Measurements from ENCODE around the gene SORBS2.
A peak's percentile ranks its signal among the peaks of the same experiment; 100 is the strongest.

SORBS2 gene

DNA sequence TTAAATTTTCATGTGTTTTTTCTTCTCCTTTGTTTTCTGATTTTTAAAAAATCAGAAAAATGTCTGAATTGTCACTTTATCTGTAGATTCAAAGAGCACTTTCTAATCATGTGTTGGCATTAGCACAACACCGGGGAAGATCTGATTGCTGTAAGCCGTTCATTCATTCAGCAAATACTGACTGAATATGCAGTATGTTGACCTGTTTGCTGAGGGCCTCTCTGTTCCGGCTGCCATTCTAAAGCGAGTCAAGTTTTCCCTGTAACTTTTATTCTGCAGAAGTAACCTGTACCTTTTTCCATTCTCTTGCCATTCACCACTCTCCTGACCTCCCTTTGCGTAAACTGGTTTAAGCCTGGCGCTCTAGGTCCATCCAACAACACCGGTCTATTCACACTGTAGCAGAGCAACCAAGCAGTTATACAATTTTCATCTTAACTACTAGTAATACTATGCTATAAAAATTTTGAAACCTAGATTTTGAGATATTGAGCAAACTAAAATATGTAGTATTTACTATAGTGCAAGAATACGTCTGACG is 6.7 kb downstream of the SORBS2 start:
- DNase-seq (ENCODE audit: low spot score), result no peak

GRCh38 chr4:185803022-185803421 is 9.0 kb downstream of the SORBS2 start:
- no peak for DNase-seq (ENCODE audit: low spot score)

GRCh38 chr4:185801471-185801870 is 10.5 kb downstream of the SORBS2 start:
- DNase-seq (ENCODE audit: low spot score), result no peak

- DNase-seq (ENCODE audit: low spot score), result no peak
These were observed 11.6 kb downstream of the SORBS2 start for GRCh38 chr4:185800266-185800945.

DNA sequence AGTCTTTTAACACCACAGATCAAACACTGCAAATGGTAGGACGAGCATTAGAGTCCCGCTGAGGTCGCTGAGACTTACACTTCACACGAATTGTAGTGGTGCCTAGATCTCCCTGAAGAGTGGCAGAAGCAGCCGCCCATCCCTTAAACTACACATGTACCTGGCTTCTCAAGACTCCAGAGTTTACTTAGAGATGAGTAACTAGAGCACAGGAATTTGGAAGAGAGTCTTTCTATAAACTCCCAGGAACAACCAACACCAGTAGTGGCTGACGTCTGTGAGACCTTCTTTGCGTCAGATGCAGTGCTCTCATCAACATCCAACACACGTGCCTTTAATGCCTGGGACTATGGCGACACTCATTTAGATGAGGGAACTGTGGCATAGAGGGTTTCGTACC is 12.6 kb downstream of the SORBS2 start:
- no peak for DNase-seq (ENCODE audit: low spot score)

DNA sequence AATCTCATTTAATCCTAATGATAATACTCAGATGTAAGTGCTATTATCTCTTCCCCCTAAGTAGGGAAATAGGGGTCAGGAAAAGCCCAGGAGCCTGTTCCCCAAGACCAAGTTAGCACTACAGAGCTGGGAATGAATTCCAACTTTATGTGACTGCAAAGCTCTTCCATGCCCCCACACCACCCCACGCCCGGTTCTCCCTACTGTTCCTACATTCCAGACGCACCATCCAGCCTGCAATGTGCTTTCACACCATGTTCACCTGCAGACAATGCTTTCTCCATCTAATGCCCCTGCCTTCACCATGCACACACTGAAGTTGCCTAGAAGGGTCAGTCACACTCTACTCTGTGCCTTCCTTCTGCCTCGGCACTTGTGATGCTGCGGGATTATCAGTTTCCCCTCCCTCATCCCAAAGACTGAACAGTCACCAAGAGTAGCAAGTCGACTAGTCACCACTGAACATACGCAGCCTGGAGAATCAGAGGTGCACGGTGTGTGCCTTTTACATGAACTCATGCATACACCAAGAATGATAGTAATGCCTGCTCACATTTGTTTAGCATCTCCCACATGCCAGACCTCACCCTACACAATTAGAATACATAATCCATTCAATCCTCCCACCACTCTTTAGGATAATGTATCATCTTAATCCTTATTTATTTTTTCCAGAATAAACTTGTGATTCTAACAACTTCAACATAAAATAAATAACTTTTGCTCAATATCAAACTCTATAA is 14.2 kb downstream of the SORBS2 start:
- DNase-seq (ENCODE audit: low spot score), result no peak

GRCh38 chr4:185797018-185797417 is 15.0 kb downstream of the SORBS2 start:
- DNase-seq (ENCODE audit: low spot score), result peak; percentile 12

- DNase-seq (ENCODE audit: low spot score), result peak; percentile 32
These were observed 15.8 kb downstream of the SORBS2 start for GRCh38 chr4:185796176-185796575.

GRCh38 chr4:185794637-185795036 is 17.4 kb downstream of the SORBS2 start:
- DNase-seq (ENCODE audit: low spot score), result no peak

- DNase-seq (ENCODE audit: low spot score), result no peak
These were observed 18.3 kb downstream of the SORBS2 start for GRCh38 chr4:185793716-185794115.

DNA sequence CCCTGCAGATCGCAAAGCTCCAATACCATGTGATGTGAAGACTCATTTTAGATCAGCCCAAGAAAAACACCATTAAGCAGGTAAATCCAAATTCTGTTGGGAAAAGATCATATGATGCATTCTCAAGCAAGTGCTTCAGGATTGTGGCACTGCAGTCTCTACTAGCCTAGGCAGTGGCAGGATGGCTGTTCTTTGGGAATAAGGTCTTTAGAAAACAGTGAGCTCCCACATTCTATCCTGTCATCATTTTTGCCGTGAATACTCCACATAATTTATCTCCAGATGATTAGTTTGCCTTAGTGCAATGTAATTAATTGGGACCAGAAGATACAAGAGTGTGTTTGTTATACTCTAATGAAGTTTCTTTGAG is 18.9 kb downstream of the SORBS2 start:
- DNase-seq (ENCODE audit: low spot score), result no peak

DNA sequence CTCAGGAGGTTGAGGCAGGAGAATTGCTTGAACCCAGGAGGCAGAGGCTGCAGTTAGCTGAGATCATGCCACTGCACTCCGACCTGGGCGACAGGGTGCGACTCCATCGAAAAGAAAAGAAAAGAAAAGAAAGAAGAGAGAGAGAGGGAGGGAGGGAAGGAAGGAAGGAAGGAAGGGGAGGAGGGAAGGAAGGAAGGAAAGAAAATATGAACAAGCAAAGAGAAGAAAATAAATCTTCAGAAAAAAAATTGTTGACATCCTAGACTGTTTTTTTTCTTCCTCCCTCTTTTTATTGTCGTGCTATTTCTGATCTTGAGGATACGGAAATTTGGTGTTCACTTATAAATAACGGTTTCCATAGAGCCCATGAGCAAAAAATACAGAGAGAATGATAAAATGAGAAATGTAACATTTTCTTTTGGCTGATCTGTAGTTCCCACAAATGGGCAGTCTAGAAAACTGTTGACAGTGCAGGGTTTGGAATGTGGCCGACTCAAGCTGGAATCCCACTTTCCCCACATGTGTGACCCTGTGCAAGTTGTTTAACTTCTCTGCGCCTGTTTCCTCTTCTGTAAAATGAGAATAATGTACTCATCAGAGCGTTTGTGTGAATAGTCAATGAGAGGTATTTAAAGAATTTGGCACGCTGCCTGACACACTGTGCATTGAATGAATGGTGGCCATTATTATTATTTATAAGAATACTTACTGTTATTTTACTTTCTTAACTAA is 19.4 kb downstream of the SORBS2 start:
- peak; percentile 75 for DNase-seq (ENCODE audit: low spot score)

- DNase-seq (ENCODE audit: low spot score), result no peak
These were observed 23.9 kb downstream of the SORBS2 start for GRCh38 chr4:185787926-185788679.

DNA sequence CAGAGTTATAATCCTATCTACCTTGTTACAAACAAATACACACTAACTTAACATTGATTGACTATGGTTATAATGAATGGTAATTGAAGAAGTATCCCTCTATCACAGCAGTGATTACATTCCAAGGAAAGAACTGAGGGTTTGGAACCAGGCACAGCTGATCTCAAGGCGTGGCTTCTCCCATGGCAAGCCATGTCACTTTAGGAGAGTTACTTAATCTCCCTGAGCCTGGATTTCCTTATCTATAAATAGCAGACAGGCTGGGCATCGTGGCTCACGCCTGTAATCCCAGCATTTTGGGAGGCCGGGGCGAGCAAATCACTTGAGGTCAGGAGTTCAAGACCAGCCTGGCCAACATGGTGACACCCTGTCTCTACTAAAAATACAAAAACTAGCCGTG is 25.6 kb downstream of the SORBS2 start:
- no peak for DNase-seq (ENCODE audit: low spot score)

DNA sequence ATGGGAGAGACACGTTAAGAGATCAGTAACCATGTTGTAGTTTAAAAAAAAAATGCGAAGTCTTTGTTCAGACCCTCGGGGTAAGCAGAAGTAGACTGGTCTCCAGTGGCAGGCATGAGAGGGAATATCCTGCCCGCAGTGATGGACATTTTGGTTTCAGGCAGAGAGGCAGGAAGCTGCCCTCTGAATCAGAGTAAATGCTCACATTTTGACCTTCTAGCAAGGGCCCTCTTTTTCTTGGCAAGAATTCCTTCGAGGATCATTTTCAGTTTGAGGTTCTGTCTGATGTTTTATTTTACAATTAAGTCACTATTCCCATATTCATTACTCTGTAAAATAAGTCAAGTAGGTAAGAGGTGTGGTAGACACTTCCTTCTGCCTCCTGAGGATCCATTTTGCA is 28.4 kb downstream of the SORBS2 start:
- DNase-seq (ENCODE audit: low spot score), result no peak

GRCh38 chr4:185782523-185782922 is 29.5 kb downstream of the SORBS2 start:
- no peak for DNase-seq (ENCODE audit: low spot score)

GRCh38 chr4:185781555-185782215 is 30.3 kb downstream of the SORBS2 start:
- no peak for DNase-seq (ENCODE audit: low spot score)

- no peak for DNase-seq (ENCODE audit: low spot score)
These were observed 31.5 kb downstream of the SORBS2 start for GRCh38 chr4:185780472-185780871.

DNA sequence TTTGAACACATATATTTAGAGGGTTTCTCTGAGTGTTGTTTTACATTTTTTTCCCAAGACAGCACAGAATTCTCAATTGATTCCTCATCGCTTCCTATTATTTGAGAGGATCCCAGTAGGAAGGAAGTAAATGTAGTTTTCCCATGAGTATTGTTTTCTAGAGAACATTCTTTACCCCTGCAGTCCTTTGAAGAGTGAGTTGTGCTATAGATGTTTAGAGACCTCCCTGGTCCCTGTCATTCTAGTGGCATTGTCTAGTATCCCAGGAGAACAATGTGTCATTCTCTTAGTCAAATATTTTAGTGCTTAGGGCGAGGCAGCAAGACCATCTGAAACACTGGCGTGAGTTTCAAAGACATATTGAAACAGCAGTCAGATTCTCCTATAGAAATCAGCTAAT is 32.5 kb downstream of the SORBS2 start:
- DNase-seq (ENCODE audit: low spot score), result no peak

DNA sequence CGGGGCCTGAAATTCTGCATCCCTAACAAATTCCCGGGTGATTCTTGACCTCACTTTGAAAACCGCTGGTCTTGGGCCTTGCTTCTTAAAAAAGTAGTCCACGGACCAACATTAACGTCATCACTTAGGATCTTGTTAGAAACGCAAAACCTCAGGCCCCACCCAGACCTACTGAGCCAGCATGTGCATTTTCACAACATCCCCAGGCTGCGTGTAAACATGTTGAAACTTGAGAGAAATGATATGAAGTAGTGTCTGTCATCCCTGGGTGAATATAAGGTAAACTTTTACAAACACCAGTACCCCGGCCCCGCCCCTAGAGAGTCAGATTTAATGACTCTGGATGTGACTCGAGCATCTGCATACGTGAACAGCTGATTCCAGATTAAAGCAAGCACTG is 33.7 kb downstream of the SORBS2 start:
- no peak for DNase-seq (ENCODE audit: low spot score)

DNA sequence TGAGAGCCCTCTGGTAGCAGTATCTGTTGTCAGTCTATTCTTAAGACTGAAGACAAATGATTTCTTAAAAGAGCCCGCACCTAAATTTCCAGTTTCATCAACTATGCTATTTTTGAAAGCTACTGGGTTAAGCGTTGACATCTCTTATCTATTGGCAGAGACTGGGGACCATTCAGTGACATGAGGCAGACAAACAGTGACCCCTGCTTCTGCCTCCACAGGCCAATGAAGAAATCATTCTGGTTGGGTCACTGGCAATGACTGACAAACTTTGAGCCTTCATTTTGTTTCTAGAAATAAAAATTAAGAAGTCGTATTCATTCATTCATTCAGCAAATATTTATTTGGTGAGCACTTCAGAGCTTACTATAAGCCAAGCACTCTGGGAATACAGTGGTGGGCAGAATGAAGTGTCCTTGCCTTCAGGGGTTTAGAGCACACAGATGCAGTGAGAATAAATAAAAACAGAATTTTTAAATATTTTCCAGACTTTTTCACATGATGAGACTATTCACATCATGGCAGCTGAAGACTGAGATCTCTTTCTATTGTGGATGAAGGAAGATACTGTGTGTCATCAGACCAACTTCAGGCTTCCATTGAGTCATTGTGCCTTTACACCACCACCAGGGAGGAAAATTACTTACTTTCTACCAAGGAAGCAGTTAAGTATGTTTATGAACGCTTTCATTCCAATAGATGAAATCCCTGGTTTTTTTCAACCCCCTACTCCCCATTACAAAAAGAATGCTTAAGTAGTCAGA is 36.0 kb downstream of the SORBS2 start:
- no peak for DNase-seq (ENCODE audit: low spot score)

All from AG08395 (cell line).